Measurements from ENCODE around the gene BAD.

GRCh38 chr11:64305075-64305690, 20.7 kb upstream of the BAD start, which contains the start of gene ESRRA:
- no peak for TF ChIP-seq CTCF (IDR thresholded peaks at IDR 0.05 in 8 of 11, conservative IDR thresholded peaks at IDR 0.05 in 3 of 11)
- TF ChIP-seq POLR2AphosphoS5 (IDR thresholded peaks at IDR 0.05) = peak; percentile 90
- peak in 1 of 3 donors; percentile 69 for TF ChIP-seq POLR2A (IDR thresholded peaks at IDR 0.05)

Measured in spleen (tissue), 7 donors.